HG03095 (cell line): ENCODE data around the gene C3orf38.
"Not testable (repeated sequence)": the region's sequence is repeated elsewhere in the genome, so short reads cannot be mapped to it uniquely, and the experiment has no call there.

Experiments used
- ATAC-seq: cut with Tn5 transposase; IDR thresholded peaks from one replicate; pipeline ENCODE4 v1.9.1; 2021; ENCODE audit warnings: moderate library complexity; ENCODE audit not compliant: unreplicated experiment

C3orf38 gene

GRCh38 chr3:88149509-88150362 lies at the start of gene C3orf38:
Gene C3orf38, plus strand, starts transcription at chr3:88149959. Its CDS starts 94 bp downstream, at chr3:88150053.
- peak; percentile 72 for ATAC-seq

GRCh38 chr3:88101142-88101541 lies 48.6 kb upstream of the C3orf38 start:
- ATAC-seq = no peak

GRCh38 chr3:88105325-88105724 lies 44.4 kb upstream of the C3orf38 start:
- no peak for ATAC-seq

DNA sequence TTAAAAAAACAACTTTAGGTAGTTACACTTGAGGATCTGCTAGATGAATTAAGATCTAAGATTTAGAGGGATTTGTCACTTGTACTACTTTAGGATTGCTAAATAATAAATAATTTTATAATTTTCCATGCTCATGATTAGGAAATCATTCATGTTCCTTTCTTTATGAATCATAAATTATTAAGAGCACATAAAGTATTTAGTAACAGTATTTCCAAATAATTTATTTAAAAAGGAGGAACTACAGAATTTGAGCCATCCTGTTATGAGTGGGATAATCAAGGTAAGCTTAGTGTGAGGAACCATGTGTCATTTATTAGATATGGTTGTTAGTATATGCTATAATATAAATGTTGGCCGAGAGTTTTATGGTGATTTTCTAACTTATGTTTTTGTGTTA lies 37.5 kb upstream of the C3orf38 start:
- no peak for ATAC-seq

GRCh38 chr3:88113311-88114162 lies 36.2 kb upstream of the C3orf38 start:
- peak; percentile 80 for ATAC-seq

GRCh38 chr3:88114878-88115549 lies 34.7 kb upstream of the C3orf38 start:
- no peak for ATAC-seq

DNA sequence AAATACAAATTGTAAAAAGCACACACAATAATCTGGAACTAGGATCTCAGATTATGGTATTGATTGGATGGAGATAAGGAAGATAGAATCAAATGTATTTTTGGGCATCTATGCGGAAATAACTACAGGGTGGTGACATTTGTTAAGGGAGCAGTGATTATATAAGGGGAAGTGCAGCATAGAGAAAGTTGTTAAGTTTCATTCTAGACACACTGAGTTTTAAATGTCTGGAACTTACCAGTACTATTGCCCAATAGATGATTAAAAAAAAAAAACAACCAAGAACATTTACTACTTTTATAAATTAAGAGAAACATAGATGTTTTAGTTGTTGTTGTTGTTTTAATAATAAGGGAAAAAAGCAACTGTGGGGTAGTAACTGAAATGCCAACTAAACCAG lies 32.1 kb upstream of the C3orf38 start:
- ATAC-seq = no peak

DNA sequence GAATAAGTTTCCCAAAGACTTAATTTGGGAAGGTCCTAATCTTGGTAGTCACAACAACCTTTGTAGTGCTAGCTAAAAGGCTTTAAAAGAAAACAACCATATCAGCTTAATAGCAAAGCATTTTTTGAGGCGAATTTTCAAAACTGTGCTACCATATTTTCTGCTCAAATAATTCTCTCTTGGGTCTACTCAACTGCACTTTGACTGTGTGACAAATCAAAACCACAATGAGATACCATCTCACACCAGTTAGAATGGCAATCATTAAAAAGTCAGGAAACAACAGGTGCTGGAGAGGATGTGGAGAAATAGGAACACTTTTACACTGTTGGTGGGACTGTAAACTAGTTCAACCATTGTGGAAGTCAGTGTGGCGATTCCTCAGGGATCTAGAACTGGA lies 31.2 kb upstream of the C3orf38 start:
- not testable (repeated sequence) for ATAC-seq

DNA sequence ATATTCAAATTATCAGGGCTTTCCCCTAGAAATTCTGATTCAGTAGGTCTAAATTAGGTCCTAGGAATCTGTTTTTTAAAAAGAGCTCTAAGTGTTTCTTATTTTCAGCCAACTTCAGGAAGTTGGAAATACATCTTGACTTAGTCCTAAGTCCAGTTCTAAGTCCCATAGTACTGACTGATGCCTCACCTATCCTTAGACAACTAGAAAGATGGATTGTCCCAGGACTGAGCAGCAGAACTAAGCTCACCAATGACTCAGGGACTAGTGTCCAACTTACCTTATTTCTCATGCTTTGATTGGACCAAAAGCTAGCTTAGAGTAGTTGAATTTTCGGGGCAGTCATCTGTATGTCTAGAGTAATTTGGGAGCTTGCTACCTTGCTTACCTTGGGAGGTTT lies 26.2 kb upstream of the C3orf38 start:
- no peak for ATAC-seq

DNA sequence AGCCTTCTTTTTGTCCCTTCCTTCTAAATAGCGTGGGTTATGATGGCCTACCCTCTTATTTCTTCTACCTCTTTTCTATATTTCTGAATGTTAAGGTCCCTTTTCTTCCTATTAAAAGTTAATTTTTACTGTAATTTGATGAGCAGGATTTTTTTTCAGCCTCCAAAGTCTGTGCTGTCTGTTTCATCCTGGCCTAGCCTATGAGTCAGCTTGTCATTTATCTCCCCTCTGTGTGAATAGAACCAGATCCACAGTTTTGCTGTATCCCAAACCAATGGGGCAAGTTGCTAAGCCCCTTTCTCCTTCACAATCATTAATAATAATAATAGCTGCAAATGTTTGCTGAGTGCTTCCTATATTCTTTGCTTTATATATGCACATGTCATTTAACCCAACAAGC lies 18.1 kb upstream of the C3orf38 start:
- no peak for ATAC-seq

DNA sequence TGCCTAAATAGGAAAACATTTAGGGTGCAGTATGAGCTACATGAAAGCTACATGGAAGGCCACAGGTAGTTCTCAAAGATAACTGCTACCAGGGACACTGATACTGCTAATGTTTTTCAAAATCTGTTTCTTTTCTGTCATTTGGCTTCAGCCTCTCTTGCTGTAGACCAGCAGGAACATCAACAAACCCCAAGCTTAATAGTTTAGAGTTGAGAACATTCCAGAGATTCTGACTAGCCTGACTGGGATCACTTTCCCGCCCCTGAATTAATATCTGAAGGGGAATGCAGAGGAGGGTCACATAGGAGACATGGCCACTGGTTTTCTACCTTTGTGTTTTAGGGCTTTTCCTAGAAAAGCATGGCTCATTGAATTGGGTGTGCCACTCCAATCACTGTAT lies 16.9 kb upstream of the C3orf38 start:
- no peak for ATAC-seq

DNA sequence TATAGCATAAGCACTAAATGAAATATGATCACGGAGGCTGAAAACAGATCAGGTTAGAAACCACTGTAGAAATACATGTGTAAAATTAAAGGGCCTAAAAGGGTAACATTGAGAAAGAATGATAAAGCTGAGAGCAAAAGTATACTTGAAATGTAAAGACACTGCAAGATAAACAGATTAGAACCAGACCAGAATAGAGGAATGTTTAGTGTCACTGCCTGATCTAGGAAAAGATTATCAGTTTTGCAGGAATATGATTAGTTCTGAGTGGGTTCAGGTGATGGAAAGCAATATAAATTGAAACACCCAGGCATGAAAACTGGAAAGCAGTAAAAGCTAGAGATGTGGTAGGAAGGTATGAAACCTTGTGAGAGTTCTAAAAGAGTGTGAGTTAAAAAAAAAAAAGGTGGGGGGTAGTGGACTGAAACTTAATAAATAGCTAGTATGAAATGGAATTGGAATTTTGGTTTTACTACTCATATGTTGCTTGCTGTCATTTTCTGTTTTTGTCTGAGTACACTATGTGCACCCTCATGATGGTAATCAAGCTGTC lies 16.0 kb upstream of the C3orf38 start:
- ATAC-seq = no peak

DNA sequence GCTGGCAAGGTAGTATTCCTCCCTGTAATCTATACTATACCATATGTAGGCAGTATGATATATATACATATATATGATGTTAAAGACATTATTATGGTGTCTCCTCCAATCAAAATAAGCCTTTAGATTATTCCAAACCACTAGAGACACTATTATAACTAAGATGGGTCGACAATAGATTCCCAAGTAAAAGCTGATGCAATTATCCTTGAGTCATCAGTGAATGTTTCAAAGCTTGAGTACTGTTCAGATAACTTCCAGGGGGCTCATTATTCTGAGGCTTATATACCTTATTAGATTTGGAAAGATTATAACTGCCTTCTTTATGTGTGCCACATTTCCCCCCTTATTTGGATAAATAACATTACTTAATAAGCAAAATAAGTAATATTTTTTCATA lies 11.9 kb upstream of the C3orf38 start:
- ATAC-seq = no peak

DNA sequence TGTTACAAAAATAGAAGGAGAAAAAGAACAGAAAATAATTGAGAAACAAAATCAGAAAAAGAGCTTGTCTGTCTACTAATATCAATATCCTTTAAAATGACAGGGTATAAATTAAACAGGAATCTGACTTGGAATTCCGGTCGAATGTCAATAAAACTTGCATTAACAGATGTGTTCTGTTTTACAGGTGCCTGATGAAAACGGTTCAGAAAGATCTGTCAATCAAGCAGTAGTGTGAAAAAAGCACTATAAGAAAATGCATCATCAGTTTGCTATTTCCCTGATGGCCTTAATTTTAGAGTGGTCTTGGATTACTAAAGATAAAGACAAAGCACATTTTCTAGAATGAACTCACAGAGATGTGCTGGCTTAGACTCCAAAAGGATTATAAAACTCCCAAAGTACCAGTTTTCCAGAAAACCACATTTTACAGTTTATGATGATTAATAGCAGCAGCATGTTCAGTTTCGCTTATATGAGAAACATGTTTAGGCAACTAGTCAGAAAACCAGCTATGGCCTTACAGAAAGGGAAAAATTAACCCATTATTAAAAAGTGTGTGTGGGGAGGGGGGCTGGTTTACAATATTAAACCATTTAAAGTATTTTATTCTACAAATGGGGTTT lies 8.2 kb upstream of the C3orf38 start:
- ATAC-seq = no peak

- no peak for ATAC-seq
Observed at GRCh38 chr3:88142094-88142624, 7.6 kb upstream of the C3orf38 start.

DNA sequence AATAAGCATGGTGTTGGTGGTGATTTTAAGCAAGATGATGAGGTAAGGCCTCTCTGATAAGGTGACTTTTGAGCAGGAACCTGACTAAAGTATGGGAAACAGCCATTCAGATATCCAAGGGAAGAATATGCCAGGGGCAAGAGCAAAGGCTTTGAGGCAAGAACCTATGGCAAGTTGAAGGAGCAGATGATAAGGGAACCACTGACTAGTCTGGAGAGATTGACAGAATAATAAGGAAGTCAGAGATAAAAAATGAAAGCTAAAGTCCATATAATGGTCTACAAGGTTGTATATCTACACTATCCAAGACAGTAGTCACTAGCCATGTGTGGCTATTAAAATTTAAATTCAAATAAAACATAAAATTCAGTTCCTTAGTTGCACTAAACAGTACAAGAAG lies 2.5 kb upstream of the C3orf38 start:
- no peak for ATAC-seq

DNA sequence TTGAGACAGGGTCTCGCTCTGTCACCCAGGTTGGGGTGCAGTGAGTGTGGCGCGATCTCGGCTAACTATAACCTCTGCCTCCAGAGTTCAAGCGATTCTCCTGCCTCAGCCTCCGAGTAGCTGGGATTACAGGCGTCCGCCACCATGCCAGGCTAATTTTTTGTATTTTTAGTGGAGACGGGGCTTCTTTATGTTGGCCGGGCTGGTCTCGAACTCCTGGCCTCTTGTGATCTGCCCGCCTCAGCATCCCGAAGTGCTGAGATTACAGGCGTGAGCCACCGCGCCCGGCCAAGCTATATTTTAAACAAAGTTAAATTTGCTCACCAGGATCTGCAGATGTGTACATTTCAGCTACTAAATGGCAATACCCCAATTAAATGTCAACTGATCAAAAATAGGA lies 1.1 kb upstream of the C3orf38 start:
- no peak for ATAC-seq

- ATAC-seq = peak; percentile 6
Observed at GRCh38 chr3:88149101-88149508, 654 bp upstream of the C3orf38 start.

DNA sequence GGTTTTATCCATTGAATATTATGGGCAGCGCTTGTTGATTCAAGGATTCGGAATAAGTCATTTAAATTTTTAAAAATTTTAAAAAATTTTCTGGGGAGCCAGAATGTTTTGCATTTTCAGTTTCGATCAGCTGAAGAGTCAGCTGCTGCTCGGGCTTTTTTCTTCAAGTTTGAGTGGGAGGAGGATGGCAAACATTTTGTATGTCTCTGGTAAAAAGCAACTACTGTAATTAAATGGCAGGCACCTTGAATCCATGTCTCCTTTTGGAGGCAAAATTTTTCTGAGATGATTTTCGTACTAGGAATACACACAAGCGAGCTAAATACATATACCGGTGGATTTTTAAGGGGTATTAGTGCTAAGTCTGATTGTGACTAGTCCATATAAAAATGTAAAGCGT lies 612 bp downstream of the C3orf38 start:
- ATAC-seq = peak; percentile 27

DNA sequence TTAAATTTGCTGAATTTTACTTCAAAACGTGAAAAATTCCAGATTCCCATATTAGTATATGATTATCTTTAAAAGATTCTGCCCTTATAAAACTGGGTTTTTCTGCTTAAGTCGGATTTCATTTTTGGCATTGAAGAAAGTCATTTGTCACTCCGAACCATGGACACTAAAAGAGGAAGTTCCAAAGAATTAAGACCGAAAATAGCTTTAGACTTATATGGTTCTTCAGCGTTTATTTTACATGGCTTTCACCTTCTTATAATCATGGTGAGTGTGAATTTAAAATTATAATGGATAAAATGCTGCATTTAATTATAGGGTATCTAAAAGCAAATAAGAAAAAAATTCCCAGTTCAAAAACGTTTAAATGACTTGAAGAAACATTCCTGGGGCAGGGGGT lies 1.0 kb downstream of the C3orf38 start:
- no peak for ATAC-seq
